Ecto neural progenitor cell (in vitro differentiated cells): Measurements from ENCODE around the gene NT5E.

Experiments
- DNase-seq: peaks from one replicate; pipeline ENCODE4 v3.0.0-alpha.2; 2018; ENCODE audit warnings: low spot score

Gene NT5E

DNA sequence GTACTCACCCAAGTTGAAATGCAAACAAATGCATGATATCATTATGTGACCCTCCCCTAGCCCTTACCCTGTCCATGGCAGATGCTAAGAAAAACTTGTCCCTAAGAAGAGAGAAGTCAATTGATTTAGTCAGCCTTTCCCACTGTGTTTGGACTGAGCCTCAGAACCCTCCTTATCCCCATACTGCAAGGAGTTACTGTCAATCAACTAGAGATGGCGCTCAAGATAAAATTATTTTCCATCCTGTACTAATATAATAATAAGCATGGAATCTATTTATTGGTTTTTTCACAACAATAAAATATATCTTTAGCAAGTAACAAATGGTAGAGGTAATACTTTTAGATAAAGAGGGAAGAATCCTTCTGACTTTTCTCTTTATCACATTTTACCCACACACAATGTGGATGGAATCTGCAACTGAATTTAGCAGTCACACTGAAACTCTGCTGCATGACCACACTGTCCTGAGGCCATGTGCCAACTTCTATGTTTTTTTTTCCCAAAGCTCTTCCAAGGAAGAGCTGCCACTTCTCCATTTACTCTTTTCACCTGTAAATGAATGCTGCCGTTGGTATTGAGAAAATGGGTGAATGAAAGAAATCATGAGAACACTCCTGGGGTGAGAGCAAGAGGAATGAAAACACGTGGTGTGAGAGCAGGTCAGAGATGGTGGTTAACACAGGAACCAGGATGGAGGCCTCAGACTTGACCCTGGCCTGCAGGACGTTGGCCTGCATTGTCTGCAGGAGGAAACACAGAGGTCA is 10.5 kb downstream of the NT5E start:
- no peak for DNase-seq

- no peak for DNase-seq
Observed at GRCh38 chr6:85460921-85461797, 11.3 kb downstream of the NT5E start.

DNA sequence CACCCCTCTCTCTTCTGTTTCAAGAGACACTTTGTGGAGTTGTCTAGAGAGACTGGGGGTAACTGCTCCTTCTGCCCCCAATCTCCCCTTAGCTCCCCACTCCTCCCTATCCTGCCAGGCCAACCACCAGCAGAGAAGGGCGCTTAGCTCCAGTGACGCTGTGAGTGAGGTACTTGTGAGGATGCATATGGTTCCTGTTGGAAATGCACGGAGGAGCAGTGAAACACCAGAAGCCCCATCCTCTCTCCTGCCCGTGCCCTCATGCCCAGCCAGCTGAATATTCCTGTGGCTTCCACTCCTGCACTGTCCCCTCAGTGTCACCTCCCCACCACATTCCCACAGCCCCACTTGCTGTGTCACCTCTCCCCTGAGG is 11.9 kb downstream of the NT5E start:
- no peak for DNase-seq

GRCh38 chr6:85462673-85463072 is 12.8 kb downstream of the NT5E start:
- no peak for DNase-seq

DNA sequence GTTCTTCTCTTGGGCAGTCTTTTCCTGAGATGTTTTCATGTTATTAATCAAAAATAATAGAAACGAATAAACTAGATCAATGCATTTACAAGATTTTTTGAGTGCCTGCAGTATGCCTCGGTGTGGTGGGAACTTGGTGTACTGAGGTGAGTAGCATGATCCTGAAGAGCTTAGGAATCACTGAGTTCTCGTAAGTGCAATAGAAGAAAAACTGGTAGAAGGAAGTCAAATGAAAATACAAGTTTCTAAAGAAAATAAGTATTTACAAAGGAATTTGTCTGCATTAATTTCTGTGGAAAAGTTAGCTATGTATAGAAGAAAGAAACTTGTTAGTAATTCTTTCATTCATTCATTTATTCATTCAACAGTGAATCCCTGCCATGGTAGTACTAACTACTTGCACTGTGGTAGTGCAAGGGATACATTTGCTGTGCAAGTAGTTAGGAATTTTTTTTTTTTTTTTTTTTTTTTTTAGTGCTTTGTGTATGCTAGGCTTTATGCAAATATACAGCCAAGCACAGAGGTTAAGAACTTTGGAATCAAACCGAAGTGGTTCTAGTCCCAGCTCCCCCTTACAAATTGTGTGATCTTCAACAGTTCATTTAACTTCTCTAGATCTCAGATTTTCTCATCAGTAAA is 13.9 kb downstream of the NT5E start:
- DNase-seq = no peak

- no peak for DNase-seq
Observed at GRCh38 chr6:85464260-85464644, 14.4 kb downstream of the NT5E start.

GRCh38 chr6:85464722-85465150 is 14.9 kb downstream of the NT5E start:
- no peak for DNase-seq

DNA sequence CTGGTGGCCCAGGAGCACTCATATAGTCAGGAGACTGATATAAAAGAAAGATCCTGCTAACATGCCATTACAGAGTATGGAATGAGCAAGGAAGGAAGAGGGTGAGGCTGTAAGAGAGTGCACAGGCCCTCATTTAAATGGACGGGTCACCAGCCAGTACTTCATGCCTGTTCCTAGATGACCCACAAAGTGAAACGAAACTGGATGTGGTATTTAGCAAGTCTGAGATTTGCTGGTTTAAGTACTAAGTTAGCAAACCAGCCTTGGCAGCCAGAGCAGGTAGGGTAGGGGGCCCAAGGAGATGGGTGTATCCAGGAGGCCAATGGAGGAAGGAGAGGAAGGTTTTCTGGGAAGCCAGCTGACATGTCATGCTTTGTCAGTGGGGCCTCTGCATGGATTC is 15.9 kb downstream of the NT5E start:
- no peak for DNase-seq

GRCh38 chr6:85468326-85468725 is 18.4 kb downstream of the NT5E start:
- DNase-seq = no peak

DNA sequence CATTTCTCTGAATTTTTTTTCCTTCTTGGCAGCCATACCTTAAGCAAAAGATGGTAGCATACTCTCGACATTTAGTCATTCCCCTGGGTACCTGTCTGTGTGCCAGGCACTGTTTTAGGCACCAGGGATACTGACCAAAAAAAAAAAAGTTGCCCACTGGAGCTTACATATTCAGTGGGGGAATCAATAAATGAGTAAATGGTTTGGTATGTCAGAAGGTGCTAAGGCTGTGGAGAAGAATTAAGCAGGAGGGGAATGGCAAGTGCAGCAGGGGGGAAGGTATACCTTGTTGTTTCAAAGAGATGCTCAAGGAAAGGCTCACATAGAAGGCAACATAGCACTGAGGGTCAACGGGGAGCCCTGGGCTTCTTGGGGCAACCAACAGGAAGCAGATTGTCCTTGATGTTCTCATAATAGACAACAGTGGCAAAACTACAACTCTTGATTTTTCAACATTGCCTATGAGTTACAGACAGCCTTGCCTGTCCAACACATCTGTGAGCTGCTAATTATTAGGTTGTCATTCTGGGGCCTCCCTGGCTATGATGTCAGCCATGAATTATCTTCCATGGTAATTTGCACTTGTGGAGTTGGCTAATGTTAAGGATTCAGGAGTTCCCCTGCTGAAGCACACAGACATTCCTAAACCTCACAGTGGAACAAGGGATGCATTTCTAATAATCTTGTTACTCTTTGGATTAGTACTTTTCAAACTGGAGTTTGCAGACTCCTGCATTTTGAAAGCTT is 19.6 kb downstream of the NT5E start:
- DNase-seq = no peak

DNA sequence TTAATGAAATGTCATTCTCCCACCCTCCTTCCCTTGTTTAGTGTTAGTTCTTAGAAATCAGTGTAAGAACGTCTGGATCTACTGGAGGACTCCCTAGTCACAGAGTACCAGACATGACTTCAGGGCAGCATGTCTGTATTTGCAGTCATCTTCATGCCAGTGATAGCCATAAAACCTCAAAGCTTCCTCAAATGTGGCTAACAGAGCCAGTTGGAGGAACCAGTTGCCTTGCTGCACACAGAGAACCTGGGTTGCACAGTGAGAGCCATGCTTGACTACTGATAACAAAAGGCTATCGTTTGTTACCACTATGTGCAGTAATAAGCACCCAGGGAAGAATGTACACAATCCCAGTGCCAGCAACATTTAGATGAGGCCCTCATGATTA is 20.1 kb downstream of the NT5E start:
- DNase-seq = no peak

GRCh38 chr6:85472744-85473143 is 22.9 kb downstream of the NT5E start:
- DNase-seq = no peak

GRCh38 chr6:85473748-85474147 is 23.9 kb downstream of the NT5E start:
- DNase-seq = no peak

- no peak for DNase-seq
Observed at GRCh38 chr6:85476532-85476931, 26.6 kb downstream of the NT5E start.

DNA sequence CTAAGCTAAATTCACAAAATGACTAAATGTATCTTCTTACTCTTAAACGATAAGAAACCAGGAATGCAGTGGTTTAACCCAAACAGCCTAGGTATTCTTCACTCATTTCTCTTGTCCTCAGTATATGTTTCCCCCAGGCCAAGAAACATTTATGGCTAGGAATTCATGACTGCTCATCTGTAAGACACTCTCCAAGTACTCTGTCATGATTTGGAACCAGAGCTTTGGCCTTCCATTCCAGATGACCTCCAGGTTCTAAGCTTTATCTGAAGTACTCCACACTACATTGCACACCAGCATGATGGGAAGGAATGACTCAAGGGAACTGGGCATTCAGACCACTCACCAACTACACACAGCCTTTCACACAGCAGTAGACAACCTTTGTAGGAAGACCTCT is 29.3 kb downstream of the NT5E start:
- no peak for DNase-seq

DNA sequence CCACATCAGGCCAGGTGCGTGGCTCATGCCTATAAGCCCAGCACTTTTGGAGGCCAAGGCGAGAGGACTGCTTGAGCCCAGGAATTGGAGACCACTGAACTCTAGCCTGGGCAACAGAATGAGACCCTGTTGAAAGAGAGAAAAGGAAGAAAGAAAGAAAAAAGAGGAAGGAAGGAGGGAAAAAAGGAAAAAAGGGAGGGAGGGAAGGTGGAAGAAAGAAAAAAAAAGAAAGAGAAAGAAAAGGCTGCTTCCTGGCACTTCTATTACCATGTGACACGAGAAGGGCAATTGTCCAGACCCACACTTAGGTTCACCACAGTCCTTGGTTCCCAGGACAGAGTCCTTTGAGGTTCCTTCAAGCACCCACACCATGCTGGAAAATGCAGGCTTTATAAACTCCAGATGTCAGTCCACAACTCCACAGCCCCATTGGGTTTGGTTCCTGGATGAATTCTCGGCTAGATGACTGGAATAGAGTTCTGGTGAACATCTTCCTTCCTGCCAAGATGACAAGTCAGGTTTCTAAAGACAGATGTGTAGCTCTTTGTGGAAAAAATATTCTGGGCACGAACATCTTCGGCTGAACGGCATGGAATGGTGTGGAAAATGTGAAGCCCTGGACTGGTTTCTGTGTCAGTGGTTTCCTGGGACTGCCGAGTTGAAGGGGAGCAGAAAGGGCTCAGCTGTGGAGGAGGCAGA is 32.5 kb downstream of the NT5E start:
- no peak for DNase-seq

DNA sequence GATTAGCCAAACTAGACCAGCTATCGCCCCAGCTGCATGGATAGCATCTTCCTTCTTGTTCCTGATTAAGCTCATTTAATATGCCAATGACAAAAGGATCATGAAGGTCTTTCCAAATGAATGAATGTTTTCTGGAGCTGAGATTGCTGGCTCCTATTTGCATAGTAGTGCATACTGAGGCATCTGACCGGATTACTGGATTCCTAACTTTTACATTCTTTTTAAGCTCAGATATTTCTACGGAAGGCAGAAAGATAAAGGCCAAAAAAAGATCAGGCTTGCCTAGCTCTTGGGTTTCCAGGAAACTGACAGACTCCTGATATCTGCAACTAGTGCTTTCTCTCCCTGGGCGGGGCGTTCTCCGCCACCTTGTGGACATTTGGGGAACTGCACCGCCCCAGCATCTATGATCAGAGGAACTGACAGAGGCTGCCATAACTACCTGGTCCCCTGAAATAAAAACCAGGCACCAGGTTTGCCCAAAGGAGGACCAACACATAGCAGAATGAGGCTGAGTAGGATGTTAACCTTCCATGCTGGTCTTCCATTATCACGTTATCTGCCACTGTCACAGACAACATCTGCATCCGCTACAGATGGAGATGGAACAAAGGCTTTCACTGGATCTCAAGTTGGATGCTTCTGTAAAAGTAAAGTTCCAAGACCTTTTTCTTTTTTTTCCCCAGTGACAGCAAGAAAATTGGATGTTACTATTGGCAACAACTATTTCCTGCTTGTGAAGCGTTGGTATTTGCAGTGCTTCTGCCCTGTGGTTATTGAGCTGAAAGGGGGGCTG is 33.2 kb downstream of the NT5E start:
- DNase-seq = peak; percentile 82

GRCh38 chr6:85483846-85484245 is 34.0 kb downstream of the NT5E start:
- DNase-seq = no peak

DNA sequence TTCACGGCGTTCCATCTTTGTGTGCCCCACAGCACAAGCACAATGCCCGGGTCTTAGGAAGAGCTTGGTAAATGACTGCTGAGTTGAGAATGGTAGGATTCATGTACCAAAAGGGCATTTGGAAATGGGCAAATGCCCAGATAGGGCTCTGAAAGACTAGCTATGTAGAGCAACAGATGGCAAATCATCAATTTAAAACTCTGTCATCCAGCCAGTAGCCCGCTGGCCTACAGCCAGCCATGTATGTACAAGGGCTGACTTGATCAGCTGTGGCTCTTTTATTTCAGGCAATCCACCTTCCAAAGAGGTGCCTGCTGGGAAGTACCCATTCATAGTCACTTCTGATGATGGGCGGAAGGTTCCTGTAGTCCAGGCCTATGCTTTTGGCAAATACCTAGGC is 35.1 kb downstream of the NT5E start:
- DNase-seq = no peak

- no peak for DNase-seq
Observed at GRCh38 chr6:85490516-85491248, 40.8 kb downstream of the NT5E start.
